Thoracic aorta (tissue), 2 donors: Measurements from ENCODE around the gene POLR3A. TPM values are rescaled to one million over a fixed set of nuclear protein-coding genes. Genes with fewer than 3 reads are reported as not detected.
A peak's percentile ranks its signal among the peaks of the same experiment; 100 is the strongest.

Experiments
- ATAC-seq: fragments of 150-250 bp; one replicate; pipeline ENCODE4 v1.8.0; 2017; ENCODE audit warnings: low read depth; ENCODE audit not compliant: insufficient number of reproducible peaks, low FRiP score
- DNase-seq: peaks from one replicate; pipeline ENCODE4 v3.0.0-alpha.2; 2020; ENCODE audit warnings: low spot score
- H3K27ac ChIP-seq, 2 donors: fragments of 200-600 bp; sonication (generic); 1 replicate in 1 of 2; 2 replicates in 1 of 2; pipeline ENCODE4 v1.5.1; 2016; ENCODE audit warnings: mild to moderate bottlenecking in 2 of 2, moderate library complexity in 2 of 2
- H3K27me3 ChIP-seq: fragments of 200-600 bp; sonication (generic); replicated peaks from 2 replicates; pipeline ENCODE4 v1.6.0; 2016; ENCODE audit warnings: mild to moderate bottlenecking; ENCODE audit not compliant: insufficient read depth
- H3K36me3 ChIP-seq: fragments of 200-600 bp; sonication (generic); one replicate; pipeline ENCODE4 v1.5.1; 2016
- H3K4me1 ChIP-seq, 2 donors: fragments of 200-600 bp; sonication (generic); 1 replicate in 1 of 2; 2 replicates in 1 of 2; pipeline versions ENCODE4 v1.5.1 to v1.6.0; 2016; ENCODE audit warnings: low read depth in 2 of 2, mild to moderate bottlenecking in 1 of 2; ENCODE audit not compliant: control insufficient read depth in 1 of 2
- H3K4me3 ChIP-seq: fragments of 200-600 bp; sonication (generic); 2 replicates; pipeline ENCODE4 v1.5.1; 2016; ENCODE audit warnings: mild to moderate bottlenecking
- H3K9me3 ChIP-seq: fragments of 200-600 bp; sonication (generic); 2 replicates; pipeline ENCODE4 v1.5.1; 2016
- total RNA-seq, 2 donors: library from RNA; depleted of rRNA; stranded (reverse); fragments of >200 nt; gene quantifications; one replicate each; pipeline versions ENCODE4 v1.1.0 to v1.2.3, GENCODE V29; 2016
- TF ChIP-seq, protein P1 (sequence below): fragments of 200-600 bp; sonication (generic); IDR thresholded peaks from one replicate; pipeline ENCODE4 v1.5.1; 2019; ENCODE audit warnings: antibody characterized with exemption

The POLR3A gene
- total RNA-seq, 2 donors from 2014 or later, result 12.3 to 19.3 TPM

DNA sequence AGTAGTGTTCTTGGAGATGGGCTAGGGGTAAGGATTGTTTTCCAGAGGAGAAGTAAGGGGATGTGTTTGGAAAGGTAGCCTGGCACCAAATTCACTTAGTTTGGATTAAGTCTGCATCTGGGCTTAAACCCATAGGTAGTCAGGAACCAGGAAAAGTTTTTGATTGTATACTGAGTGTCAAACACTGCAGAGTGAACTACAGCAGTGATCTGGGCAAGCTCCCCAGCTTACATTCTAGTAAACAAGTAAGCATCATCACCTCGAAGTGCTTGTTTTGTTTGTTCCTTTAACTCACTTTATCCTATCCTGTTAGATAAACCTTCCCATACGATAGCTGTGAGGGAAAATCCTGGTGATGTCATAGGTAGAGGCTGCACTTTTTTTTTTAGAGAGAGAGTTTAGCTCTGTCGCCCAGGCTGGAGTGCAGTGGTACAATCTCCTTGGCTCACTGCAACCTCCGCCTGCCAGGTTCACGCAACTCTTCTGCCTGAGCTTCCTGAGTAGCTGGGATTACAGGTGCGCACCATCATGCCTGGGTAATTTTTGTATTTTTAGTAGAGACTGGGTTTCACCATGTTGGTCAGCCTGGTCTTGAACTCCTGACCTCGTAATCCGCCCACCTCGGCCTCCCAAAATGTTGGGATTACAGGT is 6.7 kb upstream of the POLR3A start:
- Histone ChIP-seq H3K27ac (no peak overlapping the region), H3K4me3 (no peak overlapping the region), H3K36me3 (peaks cover 36% of the 10 kb centered on the region), H3K27me3 (no peaks in the 10 kb centered on the region), H3K4me1 (peaks cover 10 to 41% of the 10 kb centered on the region in 2 donors), H3K9me3 (no peaks in the 10 kb centered on the region)
- DNase-seq (no peak), ATAC-seq (no peak)
- TF ChIP-seq, protein P1, sequence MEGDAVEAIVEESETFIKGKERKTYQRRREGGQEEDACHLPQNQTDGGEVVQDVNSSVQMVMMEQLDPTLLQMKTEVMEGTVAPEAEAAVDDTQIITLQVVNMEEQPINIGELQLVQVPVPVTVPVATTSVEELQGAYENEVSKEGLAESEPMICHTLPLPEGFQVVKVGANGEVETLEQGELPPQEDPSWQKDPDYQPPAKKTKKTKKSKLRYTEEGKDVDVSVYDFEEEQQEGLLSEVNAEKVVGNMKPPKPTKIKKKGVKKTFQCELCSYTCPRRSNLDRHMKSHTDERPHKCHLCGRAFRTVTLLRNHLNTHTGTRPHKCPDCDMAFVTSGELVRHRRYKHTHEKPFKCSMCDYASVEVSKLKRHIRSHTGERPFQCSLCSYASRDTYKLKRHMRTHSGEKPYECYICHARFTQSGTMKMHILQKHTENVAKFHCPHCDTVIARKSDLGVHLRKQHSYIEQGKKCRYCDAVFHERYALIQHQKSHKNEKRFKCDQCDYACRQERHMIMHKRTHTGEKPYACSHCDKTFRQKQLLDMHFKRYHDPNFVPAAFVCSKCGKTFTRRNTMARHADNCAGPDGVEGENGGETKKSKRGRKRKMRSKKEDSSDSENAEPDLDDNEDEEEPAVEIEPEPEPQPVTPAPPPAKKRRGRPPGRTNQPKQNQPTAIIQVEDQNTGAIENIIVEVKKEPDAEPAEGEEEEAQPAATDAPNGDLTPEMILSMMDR, result no peak

DNA sequence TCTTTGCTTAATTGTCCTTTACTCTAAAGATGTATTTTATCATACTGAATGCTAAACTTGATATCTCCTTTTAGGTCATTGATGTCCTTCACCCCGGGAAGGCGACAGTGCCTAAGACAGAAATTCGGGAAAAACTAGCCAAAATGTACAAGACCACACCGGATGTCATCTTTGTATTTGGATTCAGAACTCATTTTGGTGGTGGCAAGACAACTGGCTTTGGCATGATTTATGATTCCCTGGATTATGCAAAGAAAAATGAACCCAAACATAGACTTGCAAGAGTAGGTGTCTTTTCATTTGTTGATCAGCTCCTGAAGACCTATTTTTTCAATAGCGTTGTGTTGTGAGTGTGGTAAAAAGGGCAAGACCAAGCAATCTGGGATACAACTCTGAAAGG is 6.1 kb upstream of the POLR3A start:
- ATAC-seq, result no peak
- peaks cover 30% of the 10 kb centered on the region for H3K36me3 ChIP-seq
- H3K27me3 ChIP-seq, result no peaks in the 10 kb centered on the region
- no peak overlapping the region for H3K4me3 ChIP-seq
- no peak for DNase-seq
- H3K9me3 ChIP-seq, result no peaks in the 10 kb centered on the region
- H3K27ac ChIP-seq, result no peak overlapping the region
- TF ChIP-seq, protein P1, result no peak
- H3K4me1 ChIP-seq, result peaks cover 10 to 41% of the 10 kb centered on the region in 2 donors

DNA sequence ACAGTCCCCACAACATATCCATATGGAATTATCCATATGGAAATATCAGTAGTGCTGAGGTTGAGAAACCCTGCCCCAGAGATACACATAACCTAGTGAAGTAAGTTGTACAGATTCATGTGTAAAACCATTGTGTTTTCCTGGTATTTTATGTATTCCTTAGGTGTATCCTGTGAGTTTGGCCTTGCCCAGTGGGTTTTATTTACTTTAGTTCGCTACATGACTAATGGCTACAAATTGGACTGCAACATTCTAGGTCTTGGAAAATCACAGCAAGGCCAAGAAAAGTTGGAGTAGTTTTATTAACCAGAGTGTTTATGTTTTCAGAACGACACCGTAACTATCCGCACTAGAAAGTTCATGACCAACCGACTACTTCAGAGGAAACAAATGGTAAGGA is 5.7 kb upstream of the POLR3A start:
- H3K36me3 ChIP-seq, result peaks cover 28% of the 10 kb centered on the region
- ATAC-seq (no peak), DNase-seq (no peak)
- peak overlapping the region; percentile 78 for H3K4me3 ChIP-seq
- peak overlapping the region in 1 of 2 donors; percentile 49 for H3K27ac ChIP-seq
- H3K9me3 ChIP-seq, result no peaks in the 10 kb centered on the region
- H3K4me1 ChIP-seq, result peaks cover 10 to 41% of the 10 kb centered on the region in 2 donors
- H3K27me3 ChIP-seq, result no peaks in the 10 kb centered on the region
- TF ChIP-seq, protein P1, result no peak

DNA sequence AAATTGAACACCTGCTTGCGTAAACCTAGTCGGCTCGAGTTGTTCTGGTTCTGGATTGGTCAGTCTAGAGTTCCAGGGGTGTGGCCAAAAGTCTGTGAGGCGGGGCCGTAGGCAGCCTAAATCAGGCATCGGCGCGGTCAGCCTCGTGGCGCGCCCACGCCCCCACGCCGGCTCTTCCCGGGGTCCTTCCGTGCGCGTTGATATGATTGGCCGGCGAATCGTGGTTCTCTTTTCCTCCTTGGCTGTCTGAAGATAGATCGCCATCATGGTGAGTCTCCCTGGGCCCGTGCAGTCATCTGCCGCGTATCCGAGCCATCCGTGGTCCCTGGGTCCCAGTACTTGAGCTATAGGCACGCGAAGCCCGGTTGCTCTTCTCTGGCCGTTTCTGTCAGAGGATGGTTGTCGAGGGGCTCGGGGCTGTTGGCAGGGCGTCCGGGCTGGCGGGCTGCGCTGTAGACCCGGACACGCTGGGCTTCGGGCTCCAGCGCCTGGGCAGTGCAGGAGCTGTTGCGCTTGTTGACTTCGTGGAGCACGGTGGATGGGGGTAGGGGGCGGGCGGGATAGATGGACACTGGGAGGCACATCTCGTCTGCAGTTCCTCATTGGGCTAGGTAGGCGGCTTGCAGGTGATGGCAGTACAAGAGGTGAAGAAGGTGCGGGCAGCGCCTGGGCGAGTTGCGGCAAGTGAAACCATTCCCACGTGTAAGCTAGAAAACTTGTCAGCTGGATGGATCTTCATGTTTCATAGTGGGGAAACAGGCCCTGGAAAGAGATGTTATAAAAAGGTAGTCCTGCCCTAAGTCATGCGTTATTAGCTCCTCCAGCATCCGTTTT is 4.5 kb upstream of the POLR3A start, which contains the start of gene RPS24:
RPS24 (plus strand) TSS at position 227 of the 834 bp plus-strand sequence; CDS start at position 266, 39 bp downstream.
- ATAC-seq, result peak; percentile 75
- Histone ChIP-seq H3K27ac (peak within 1 kb of the TSS; percentile 16 to 49), H3K4me3 (peak within 1 kb of the TSS; percentile 78), H3K36me3 (peaks cover 28% of the 10 kb centered on the region), H3K27me3 (no peaks in the 10 kb centered on the region), H3K9me3 (no peaks in the 10 kb centered on the region), H3K4me1 (peaks cover 10 to 45% of the 10 kb centered on the region in 2 donors)
- peak; percentile 88 for DNase-seq
- TF ChIP-seq, protein P1, result no peak

DNA sequence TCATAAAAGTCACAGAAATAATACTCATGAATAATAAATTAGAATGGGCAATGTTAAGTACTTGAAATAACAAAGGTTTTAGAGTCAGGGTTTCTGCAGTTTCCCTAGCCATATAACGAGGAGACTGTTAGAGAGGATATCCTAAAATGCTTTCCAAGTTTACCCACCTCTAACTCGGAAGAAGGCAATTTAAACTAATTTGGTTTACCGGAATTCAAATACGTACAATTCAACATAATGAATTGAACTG is 4.0 kb upstream of the POLR3A start:
- ATAC-seq (no peak), DNase-seq (no peak)
- H3K9me3 ChIP-seq, result no peaks in the 10 kb centered on the region
- TF ChIP-seq, protein P1, result no peak
- peak overlapping the region; percentile 78 for H3K4me3 ChIP-seq
- no peaks in the 10 kb centered on the region for H3K27me3 ChIP-seq
- peak overlapping the region in 1 of 2 donors; percentile 16 for H3K27ac ChIP-seq
- H3K36me3 ChIP-seq, result peaks cover 28% of the 10 kb centered on the region
- H3K4me1 ChIP-seq, result peaks cover 16 to 49% of the 10 kb centered on the region in 2 donors
